HEK293 (cell line): Measurements from ENCODE around the gene PEX16.

Experiments used
- CTCF ChIA-PET: fragments of 350-600 bp; formaldehyde crosslinking; extraction: SDS; loops from one replicate; lab custom pipeline; 2021; ENCODE audit warnings: antibody characterized with exemption; lab: Yijun Ruan, JAX
- POLR2A ChIA-PET: fragments of 300-600 bp; formaldehyde crosslinking; extraction: SDS; loops from one replicate; lab custom pipeline; 2020; ENCODE audit warnings: antibody characterized with exemption, inconsistent platforms; lab: Yijun Ruan, JAX
- H3K27ac ChIP-seq: fragments of 200-500 bp; sonication (Bioruptor generic); 2 replicates; pipeline ENCODE4 v1.5.1; 2014; ENCODE audit warnings: low read depth, low read length, control low read depth, inconsistent platforms; ENCODE audit errors: extremely low read depth
- H3K36me3 ChIP-seq, 2 experiments: fragments of 200-500 bp in 1 of 2; sonication (Bioruptor generic) in 1 of 2; 1 replicate in 1 of 2; 2 replicates in 1 of 2; pipeline ENCODE4 v1.5.1; 2014 to 2017; ENCODE audit warnings: inconsistent platforms in 2 of 2, low read length in 2 of 2; ENCODE audit not compliant: control insufficient read depth in 2 of 2, insufficient read depth in 1 of 2
- H3K4me1 ChIP-seq: fragments of 200-500 bp; sonication (Bioruptor generic); 2 replicates; pipeline ENCODE4 v1.5.1; 2014; ENCODE audit warnings: mild to moderate bottlenecking, low read length, inconsistent platforms; ENCODE audit not compliant: control insufficient read depth, insufficient read depth
- H3K4me3 ChIP-seq: 2 replicates; pipeline ENCODE4 v1.5.1; 2011; ENCODE audit warnings: low read depth, mild to moderate bottlenecking, control low read depth, low read length, moderate library complexity
- H3K9me3 ChIP-seq: fragments of 200-500 bp; sonication (Bioruptor generic); 2 replicates; pipeline ENCODE4 v1.5.1; 2014; ENCODE audit warnings: low read depth, low read length, inconsistent platforms; ENCODE audit not compliant: control insufficient read depth, insufficient read depth
- BCL11A ChIP-seq: fragments of 450-650 bp; formaldehyde crosslinking; IDR thresholded peaks from 2 replicates; pipeline ENCODE4 v1.5.1; 2016; ENCODE audit warnings: low read depth, missing biosample characterization, missing genetic modification characterization
- KLF16 ChIP-seq: fragments of 450-650 bp; formaldehyde crosslinking; IDR thresholded peaks from 2 replicates; pipeline ENCODE4 v1.5.1; 2017; ENCODE audit warnings: missing biosample characterization, missing genetic modification characterization
- PRDM1 ChIP-seq: fragments of 450-650 bp; formaldehyde crosslinking; IDR thresholded peaks from 2 replicates; pipeline ENCODE4; 2016; ENCODE audit warnings: missing biosample characterization, missing genetic modification characterization
- SP2 ChIP-seq: fragments of 450-650 bp; formaldehyde crosslinking; IDR thresholded peaks from 2 replicates; pipeline ENCODE4 v1.5.1; 2016; ENCODE audit warnings: missing biosample characterization, missing genetic modification characterization
- SP3 ChIP-seq: fragments of 450-650 bp; formaldehyde crosslinking; IDR thresholded peaks from 2 replicates; pipeline ENCODE4 v1.5.1; 2016; ENCODE audit warnings: missing biosample characterization, missing genetic modification characterization
- YY1 ChIP-seq: fragments of 450-650 bp; formaldehyde crosslinking; IDR thresholded peaks from 2 replicates; pipeline ENCODE4 v1.5.1; 2018; ENCODE audit warnings: missing biosample characterization, missing genetic modification characterization
- ZFHX2 ChIP-seq: fragments of 450-650 bp; formaldehyde crosslinking; conservative IDR thresholded peaks from 2 replicates; pipeline ENCODE4 v1.5.1; 2016; ENCODE audit warnings: missing biosample characterization, missing genetic modification characterization
- ZNF214 ChIP-seq: fragments of 450-650 bp; formaldehyde crosslinking; IDR thresholded peaks from 2 replicates; pipeline ENCODE4 v1.5.1; 2017; ENCODE audit warnings: missing biosample characterization, mild to moderate bottlenecking, missing genetic modification characterization, borderline replicate concordance
- ZNF341 ChIP-seq: fragments of 450-650 bp; formaldehyde crosslinking; IDR thresholded peaks from 2 replicates; pipeline ENCODE4; 2016; ENCODE audit warnings: low read depth, missing biosample characterization, missing genetic modification characterization
- ZNF37A ChIP-seq: fragments of 450-650 bp; IDR thresholded peaks from 2 replicates; pipeline ENCODE4 v1.5.1; 2018; ENCODE audit warnings: missing biosample characterization, missing genetic modification characterization
- ZNF561 ChIP-seq: fragments of 450-650 bp; IDR thresholded peaks from 2 replicates; pipeline ENCODE4 v1.5.1; 2018; ENCODE audit warnings: missing biosample characterization, missing genetic modification characterization, borderline replicate concordance
- ZNF658 ChIP-seq: fragments of 450-650 bp; formaldehyde crosslinking; IDR thresholded peaks from 2 replicates; pipeline ENCODE4; 2016; ENCODE audit warnings: missing biosample characterization, missing genetic modification characterization
- ZNF785 ChIP-seq: fragments of 450-650 bp; formaldehyde crosslinking; IDR thresholded peaks from 2 replicates; pipeline ENCODE4 v1.5.1; 2016; ENCODE audit warnings: missing biosample characterization, missing genetic modification characterization
- ZSCAN23 ChIP-seq: fragments of 450-650 bp; formaldehyde crosslinking; IDR thresholded peaks from 2 replicates; pipeline ENCODE4 v1.5.1; 2016; ENCODE audit warnings: missing biosample characterization, missing genetic modification characterization
- TF ChIP-seq, protein P1 (sequence below): fragments of 450-650 bp; formaldehyde crosslinking; IDR thresholded peaks from 2 replicates; pipeline ENCODE4 v1.5.1; 2016; ENCODE audit warnings: missing biosample characterization, missing genetic modification characterization
- TF ChIP-seq, protein P2 (sequence below): fragments of 450-650 bp; formaldehyde crosslinking; IDR thresholded peaks from 2 replicates; pipeline ENCODE4 v1.5.1; 2017; ENCODE audit warnings: missing biosample characterization, missing genetic modification characterization
- TF ChIP-seq, protein P3 (sequence below): fragments of 450-650 bp; formaldehyde crosslinking; IDR thresholded peaks from 2 replicates; pipeline ENCODE4 v1.5.1; 2016; ENCODE audit warnings: missing biosample characterization, missing genetic modification characterization
- TF ChIP-seq, protein P4 (sequence below): fragments of 450-650 bp; formaldehyde crosslinking; IDR thresholded peaks from 2 replicates; pipeline ENCODE4 v1.5.1; 2016; ENCODE audit warnings: missing biosample characterization, missing genetic modification characterization

PEX16 gene

DNA sequence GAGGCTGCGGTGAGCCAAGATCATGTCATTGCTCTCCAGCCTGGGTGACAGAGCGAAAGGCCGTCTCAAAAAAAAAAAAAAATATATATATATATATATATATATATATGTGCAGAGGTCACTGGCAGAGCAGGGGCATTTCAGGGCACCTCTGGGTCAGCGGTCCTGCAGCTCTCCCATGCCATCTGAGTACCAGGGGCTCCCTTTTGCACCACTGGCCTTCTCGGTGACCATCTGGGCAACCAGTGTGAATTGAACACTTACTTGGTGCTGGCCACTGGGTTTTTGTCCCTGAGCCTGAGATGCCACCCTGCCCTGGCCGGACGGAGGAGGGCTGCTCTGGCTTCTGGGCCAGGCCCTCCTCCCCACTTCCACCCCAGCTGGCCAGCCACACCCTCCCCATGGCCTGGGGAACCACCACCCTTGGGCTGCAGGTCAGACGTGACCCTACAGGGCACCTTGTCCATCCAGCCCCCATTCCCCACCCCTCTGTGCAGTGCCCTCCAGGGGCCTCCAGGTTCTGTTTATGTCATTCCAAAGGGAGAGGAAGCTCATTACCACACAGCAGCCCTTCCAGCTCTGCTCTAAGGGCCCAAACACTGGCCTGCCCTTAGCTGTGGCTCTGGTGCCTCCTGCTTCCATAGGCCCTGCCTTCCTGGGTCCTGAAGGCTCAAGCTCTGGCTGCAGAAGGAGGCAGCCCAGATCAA lies 22.0 kb downstream of the PEX16 start:
- peaks cover 4% of the 10 kb centered on the region; the same call in 1 of the 2 replicates for H3K4me1 ChIP-seq
- no peaks in the 10 kb centered on the region for H3K36me3 ChIP-seq
- no peak overlapping the region for H3K27ac ChIP-seq
- no peak overlapping the region for H3K4me3 ChIP-seq
- TF ChIP-seq KLF16 (tag by site-specific recombination) (no peak), ZNF37A (tag by site-specific recombination) (no peak)
- TF ChIP-seq, protein P1, sequence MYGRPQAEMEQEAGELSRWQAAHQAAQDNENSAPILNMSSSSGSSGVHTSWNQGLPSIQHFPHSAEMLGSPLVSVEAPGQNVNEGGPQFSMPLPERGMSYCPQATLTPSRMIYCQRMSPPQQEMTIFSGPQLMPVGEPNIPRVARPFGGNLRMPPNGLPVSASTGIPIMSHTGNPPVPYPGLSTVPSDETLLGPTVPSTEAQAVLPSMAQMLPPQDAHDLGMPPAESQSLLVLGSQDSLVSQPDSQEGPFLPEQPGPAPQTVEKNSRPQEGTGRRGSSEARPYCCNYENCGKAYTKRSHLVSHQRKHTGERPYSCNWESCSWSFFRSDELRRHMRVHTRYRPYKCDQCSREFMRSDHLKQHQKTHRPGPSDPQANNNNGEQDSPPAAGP (tag by site-specific recombination), result no peak
- H3K9me3 ChIP-seq, result no peaks in the 10 kb centered on the region
- POLR2A ChIA-PET, result interaction anchor here (0.9 kb wide), 1 partner anchor 22 kb away, joined by 3 read pairs; the partner anchor contains the start of gene PEX16
- CTCF ChIA-PET, result interaction anchor here (0.8 to 1.5 kb wide), 2 partner anchors 22 to 23 kb away, joined by 3 to 9 read pairs; no protein-coding TSS in a partner anchor

DNA sequence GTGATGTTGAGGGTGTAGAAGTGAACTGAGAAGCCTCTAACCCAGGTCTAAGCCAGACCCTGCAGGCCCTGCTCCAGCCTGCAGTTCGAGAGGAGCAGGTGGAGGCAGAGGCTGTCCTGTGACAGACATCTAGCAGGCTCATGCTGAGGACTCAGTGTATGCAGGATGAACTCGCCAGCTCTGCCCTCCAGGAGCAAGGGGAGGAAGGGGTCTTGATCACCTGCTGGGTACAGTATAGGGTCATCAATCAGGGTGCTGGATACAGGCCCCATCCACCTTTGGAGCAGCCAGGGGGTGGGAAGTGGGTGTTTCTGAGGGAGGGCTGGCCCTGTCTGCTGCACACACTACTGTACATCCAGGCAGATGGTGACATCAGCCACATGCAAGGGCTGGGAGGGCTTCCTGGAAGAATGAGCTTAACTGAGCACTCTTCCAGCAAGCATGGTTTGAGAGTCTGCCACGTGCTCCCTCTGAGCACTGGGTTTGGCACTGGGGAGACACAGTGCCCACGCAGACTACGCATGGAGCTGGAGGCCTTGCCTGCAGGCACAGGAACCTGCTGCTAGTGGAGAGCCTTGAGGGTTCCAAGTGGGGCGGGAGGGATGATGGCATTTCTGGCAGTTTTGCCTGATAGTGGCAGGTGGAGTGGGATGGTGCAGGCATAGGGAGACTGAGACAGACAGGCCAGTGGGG lies 23.0 kb downstream of the PEX16 start:
- H3K36me3 ChIP-seq, result no peaks in the 10 kb centered on the region
- POLR2A ChIA-PET, result no interaction called here
- CTCF ChIA-PET, result interaction anchor here (0.8 to 2.8 kb wide), 3 partner anchors 21 to 111 kb away, joined by 3 to 18 read pairs (median 3); no protein-coding TSS in a partner anchor
- H3K4me1 ChIP-seq, result peaks cover 4% of the 10 kb centered on the region; the same call in 1 of the 2 replicates
- no peak for TF ChIP-seq PRDM1 (tag by site-specific recombination)
- no peak for TF ChIP-seq ZNF561 (tag by site-specific recombination)
- TF ChIP-seq YY1 (tag by site-specific recombination), result no peak
- TF ChIP-seq, protein P2, sequence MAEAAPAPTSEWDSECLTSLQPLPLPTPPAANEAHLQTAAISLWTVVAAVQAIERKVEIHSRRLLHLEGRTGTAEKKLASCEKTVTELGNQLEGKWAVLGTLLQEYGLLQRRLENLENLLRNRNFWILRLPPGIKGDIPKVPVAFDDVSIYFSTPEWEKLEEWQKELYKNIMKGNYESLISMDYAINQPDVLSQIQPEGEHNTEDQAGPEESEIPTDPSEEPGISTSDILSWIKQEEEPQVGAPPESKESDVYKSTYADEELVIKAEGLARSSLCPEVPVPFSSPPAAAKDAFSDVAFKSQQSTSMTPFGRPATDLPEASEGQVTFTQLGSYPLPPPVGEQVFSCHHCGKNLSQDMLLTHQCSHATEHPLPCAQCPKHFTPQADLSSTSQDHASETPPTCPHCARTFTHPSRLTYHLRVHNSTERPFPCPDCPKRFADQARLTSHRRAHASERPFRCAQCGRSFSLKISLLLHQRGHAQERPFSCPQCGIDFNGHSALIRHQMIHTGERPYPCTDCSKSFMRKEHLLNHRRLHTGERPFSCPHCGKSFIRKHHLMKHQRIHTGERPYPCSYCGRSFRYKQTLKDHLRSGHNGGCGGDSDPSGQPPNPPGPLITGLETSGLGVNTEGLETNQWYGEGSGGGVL (tag by site-specific recombination), result no peak
- TF ChIP-seq, protein P3, sequence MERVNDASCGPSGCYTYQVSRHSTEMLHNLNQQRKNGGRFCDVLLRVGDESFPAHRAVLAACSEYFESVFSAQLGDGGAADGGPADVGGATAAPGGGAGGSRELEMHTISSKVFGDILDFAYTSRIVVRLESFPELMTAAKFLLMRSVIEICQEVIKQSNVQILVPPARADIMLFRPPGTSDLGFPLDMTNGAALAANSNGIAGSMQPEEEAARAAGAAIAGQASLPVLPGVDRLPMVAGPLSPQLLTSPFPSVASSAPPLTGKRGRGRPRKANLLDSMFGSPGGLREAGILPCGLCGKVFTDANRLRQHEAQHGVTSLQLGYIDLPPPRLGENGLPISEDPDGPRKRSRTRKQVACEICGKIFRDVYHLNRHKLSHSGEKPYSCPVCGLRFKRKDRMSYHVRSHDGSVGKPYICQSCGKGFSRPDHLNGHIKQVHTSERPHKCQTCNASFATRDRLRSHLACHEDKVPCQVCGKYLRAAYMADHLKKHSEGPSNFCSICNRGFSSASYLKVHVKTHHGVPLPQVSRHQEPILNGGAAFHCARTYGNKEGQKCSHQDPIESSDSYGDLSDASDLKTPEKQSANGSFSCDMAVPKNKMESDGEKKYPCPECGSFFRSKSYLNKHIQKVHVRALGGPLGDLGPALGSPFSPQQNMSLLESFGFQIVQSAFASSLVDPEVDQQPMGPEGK (tag by site-specific recombination), result no peak
- no peak for TF ChIP-seq ZNF341
- no peak for TF ChIP-seq BCL11A (tag by site-specific recombination)
- TF ChIP-seq, protein P4, sequence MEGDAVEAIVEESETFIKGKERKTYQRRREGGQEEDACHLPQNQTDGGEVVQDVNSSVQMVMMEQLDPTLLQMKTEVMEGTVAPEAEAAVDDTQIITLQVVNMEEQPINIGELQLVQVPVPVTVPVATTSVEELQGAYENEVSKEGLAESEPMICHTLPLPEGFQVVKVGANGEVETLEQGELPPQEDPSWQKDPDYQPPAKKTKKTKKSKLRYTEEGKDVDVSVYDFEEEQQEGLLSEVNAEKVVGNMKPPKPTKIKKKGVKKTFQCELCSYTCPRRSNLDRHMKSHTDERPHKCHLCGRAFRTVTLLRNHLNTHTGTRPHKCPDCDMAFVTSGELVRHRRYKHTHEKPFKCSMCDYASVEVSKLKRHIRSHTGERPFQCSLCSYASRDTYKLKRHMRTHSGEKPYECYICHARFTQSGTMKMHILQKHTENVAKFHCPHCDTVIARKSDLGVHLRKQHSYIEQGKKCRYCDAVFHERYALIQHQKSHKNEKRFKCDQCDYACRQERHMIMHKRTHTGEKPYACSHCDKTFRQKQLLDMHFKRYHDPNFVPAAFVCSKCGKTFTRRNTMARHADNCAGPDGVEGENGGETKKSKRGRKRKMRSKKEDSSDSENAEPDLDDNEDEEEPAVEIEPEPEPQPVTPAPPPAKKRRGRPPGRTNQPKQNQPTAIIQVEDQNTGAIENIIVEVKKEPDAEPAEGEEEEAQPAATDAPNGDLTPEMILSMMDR (tag by site-specific recombination), result no peak
- peak; percentile 54 for TF ChIP-seq SP3
- no peak for TF ChIP-seq ZNF214 (tag by site-specific recombination)
- peak; percentile 34; the same call in 1 of the 2 replicates for TF ChIP-seq SP2 (tag by site-specific recombination)
- peak; percentile 53 for TF ChIP-seq ZFHX2
- TF ChIP-seq ZNF658 (tag by site-specific recombination), result no peak
- no peak for TF ChIP-seq ZSCAN23
- TF ChIP-seq ZNF785, result no peak
- no peak overlapping the region for H3K4me3 ChIP-seq
- no peaks in the 10 kb centered on the region for H3K9me3 ChIP-seq
- H3K27ac ChIP-seq, result no peak overlapping the region
